ENCODE measurements around the gene TMED6. TPM values are rescaled to one million over a fixed set of nuclear protein-coding genes. Genes with fewer than 3 reads are reported as not detected.

The TMED6 gene
- total RNA-seq, 3 donors from 2014 or later, result 2.2 to 18.1 (median 2.3) TPM

- no peak for ATAC-seq
Observed at GRCh38 chr16:69378760-69379159, 27.2 kb upstream of the TMED6 start.

GRCh38 chr16:69378036-69378435 is 26.4 kb upstream of the TMED6 start:
- Histone ChIP-seq H3K4me1 (ENCODE audit: low read depth) (peaks cover 10% of the 10 kb centered on the region), H3K9me3 (no peaks in the 10 kb centered on the region), H3K4me3 (no peak overlapping the region), H3K36me3 (ENCODE audit: low read depth) (no peaks in the 10 kb centered on the region)
- ATAC-seq (no peak), DNase-seq (no peak)
- intact Hi-C loops (cut with DNase I, micrococcal nuclease), result no loop called here
- TF ChIP-seq CTCF (IDR thresholded peaks at IDR 0.05), result no peak

More at GRCh38 chr16:69378760-69379159, 27.2 kb upstream of the TMED6 start:
- DNase-seq, result no peak
- Histone ChIP-seq H3K36me3 (ENCODE audit: low read depth) (no peaks in the 10 kb centered on the region), H3K4me1 (ENCODE audit: low read depth) (peaks cover 6% of the 10 kb centered on the region), H3K4me3 (no peak overlapping the region), H3K9me3 (no peaks in the 10 kb centered on the region)
- no peak for TF ChIP-seq CTCF (IDR thresholded peaks at IDR 0.05)
- intact Hi-C loops (cut with DNase I, micrococcal nuclease), result no loop called here

- ATAC-seq (no peak), DNase-seq (no peak)
- Histone ChIP-seq H3K36me3 (ENCODE audit: low read depth) (no peaks in the 10 kb centered on the region), H3K4me1 (ENCODE audit: low read depth) (peaks cover 10% of the 10 kb centered on the region), H3K4me3 (no peak overlapping the region), H3K9me3 (no peaks in the 10 kb centered on the region)
- intact Hi-C loops (cut with DNase I, micrococcal nuclease), result no loop called here
- TF ChIP-seq CTCF (IDR thresholded peaks at IDR 0.05), result no peak
Observed at GRCh38 chr16:69376393-69377059, 24.9 kb upstream of the TMED6 start.

GRCh38 chr16:69373019-69373418 is 21.4 kb upstream of the TMED6 start:
- Histone ChIP-seq H3K36me3 (ENCODE audit: low read depth) (peaks cover 3% of the 10 kb centered on the region), H3K9me3 (no peaks in the 10 kb centered on the region), H3K4me3 (no peak overlapping the region), H3K4me1 (ENCODE audit: low read depth) (peaks cover 10% of the 10 kb centered on the region)
- peak in 1 of 3 donors; percentile 61 for DNase-seq
- ATAC-seq, result peak; percentile 99
- intact Hi-C loops (cut with DNase I, micrococcal nuclease), result no loop called here
- TF ChIP-seq CTCF (IDR thresholded peaks at IDR 0.05), result no peak

GRCh38 chr16:69371564-69371963 is 20.0 kb upstream of the TMED6 start:
- Histone ChIP-seq H3K9me3 (no peaks in the 10 kb centered on the region), H3K36me3 (ENCODE audit: low read depth) (peaks cover 11% of the 10 kb centered on the region), H3K4me1 (ENCODE audit: low read depth) (peaks cover 10% of the 10 kb centered on the region), H3K4me3 (no peak overlapping the region)
- TF ChIP-seq CTCF (IDR thresholded peaks at IDR 0.05), result no peak
- DNase-seq, result no peak
- no peak for ATAC-seq
- intact Hi-C loops (cut with DNase I, micrococcal nuclease), result no loop called here
